ENCODE results near the gene OR2J3. TPM values are rescaled to one million over a fixed set of nuclear protein-coding genes. Genes with fewer than 3 reads are reported as not detected.

The OR2J3 gene
- not detected in 2 replicates for total RNA-seq (2013; cell fraction: nucleolus; rRNA removed)
- total RNA-seq (2014; rRNA removed): not detected in 2 replicates
- not detected in 2 replicates for total RNA-seq (2014; rRNA removed; fragmentation: Illumina TruSeq; extraction: Trizol)
- not detected in 2 replicates for total RNA-seq (2021)
- not detected for polyA plus RNA-seq (2011; ENCODE audit: low read depth)
- not detected in 2 replicates for polyA plus RNA-seq (2011; rRNA removed)
- not detected in 2 replicates for polyA plus RNA-seq (2011; cell fraction: cytosol; rRNA removed)
- not detected in 2 replicates for polyA plus RNA-seq (2011; cell fraction: nucleus; rRNA removed)
- not detected in 2 replicates for polyA plus RNA-seq (2012)
- polyA plus RNA-seq (2014; fragmentation: Illumina TruSeq; extraction: Trizol): not detected in 2 replicates
- not detected for polyA plus RNA-seq (2014; fragmentation: Nextera tagmentation; extraction: Ambion mirVana)
- not detected in 2 replicates for polyA plus RNA-seq (2014; rRNA removed)
- not detected for polyA plus RNA-seq (2016; fragmentation: Nextera tagmentation; extraction: Ambion mirVana)
- not detected in 2 replicates for polyA minus RNA-seq (2011; rRNA and poly(A)+ RNA removed)
- polyA minus RNA-seq (2011; cell fraction: cytosol; rRNA and poly(A)+ RNA removed): not detected in 2 replicates
- polyA minus RNA-seq (2011; cell fraction: nucleus; rRNA and poly(A)+ RNA removed): not detected in 2 replicates
- Bru-seq, nascent RNA: not detected
- not detected for BruChase-seq, experiment 1, labeled RNA remaining after a 6-hour chase
- BruChase-seq, experiment 2, labeled RNA remaining after a 2-hour chase: not detected
- long read RNA-seq, experiment 1: 0 reads
- long read RNA-seq, experiment 2: 0 reads

GRCh38 chr6:29107758-29108157, at the start of gene OR2J3:
OR2J3 (plus strand) TSS chr6:29108058; CDS start chr6:29111891, 3,833 bp downstream.
- H4K20me1 ChIP-seq (ENCODE audit: control insufficient read depth, insufficient read depth): no peaks in the 10 kb centered on the region
- no peaks in the 10 kb centered on the region for H3K36me3 ChIP-seq (ENCODE audit: control insufficient read depth in 2 of 2, insufficient read depth in 2 of 2, low read length in 1 of 2)
- no peak within 1 kb of the TSS for H3K4me2 ChIP-seq (ENCODE audit: control insufficient read depth, insufficient read depth)
- 0% methylated on average over 1 of the region's 1 CpG for WGBS (ENCODE audit: insufficient coverage, insufficient replicate concordance, low lambda C conversion rate, missing lambda C conversion rate)
- in situ Hi-C loops (cut with MboI): no loop called here
- ATAC-seq: no peak
- no peaks in the 10 kb centered on the region for H3K4me1 ChIP-seq (ENCODE audit: control insufficient read depth, insufficient read depth, low read length)
- DNase-seq (ENCODE audit: low read depth, low spot score): no peak
- H3K27me3 ChIP-seq (replicated peaks in 1 of 2; ENCODE audit: control insufficient read depth in 2 of 2, insufficient read depth in 2 of 2, low read length in 1 of 2): no peaks in the 10 kb centered on the region
- RAD21 ChIA-PET (ENCODE audit: unreplicated experiment): no interaction called here
- H3K27ac ChIP-seq (ENCODE audit: control insufficient read depth, insufficient read depth): no peak within 1 kb of the TSS
- BruUV-seq (replicated peaks): no TSS peak
- FAIRE-seq: no peak
- no peak within 1 kb of the TSS for H3K9ac ChIP-seq (ENCODE audit: control insufficient read depth, insufficient read depth, low read length)
- no peak within 1 kb of the TSS for H2AFZ ChIP-seq (ENCODE audit: control insufficient read depth, low read depth, low read length)
- intact Hi-C loops (cut with micrococcal nuclease; ENCODE audit: unreplicated experiment): no loop called here
- no peak within 1 kb of the TSS for H3K4me3 ChIP-seq
- POLR2A ChIA-PET: no interaction called here
- CTCF ChIA-PET: no interaction called here
- no peak for TF ChIP-seq SMARCA5 (IDR thresholded peaks at IDR 0.05)
- TF ChIP-seq MYC (IDR thresholded peaks at IDR 0.05; ENCODE audit: insufficient read depth, insufficient read length, insufficient replicate concordance, low read length, severe bottlenecking): no peak
- TF ChIP-seq, protein P1, sequence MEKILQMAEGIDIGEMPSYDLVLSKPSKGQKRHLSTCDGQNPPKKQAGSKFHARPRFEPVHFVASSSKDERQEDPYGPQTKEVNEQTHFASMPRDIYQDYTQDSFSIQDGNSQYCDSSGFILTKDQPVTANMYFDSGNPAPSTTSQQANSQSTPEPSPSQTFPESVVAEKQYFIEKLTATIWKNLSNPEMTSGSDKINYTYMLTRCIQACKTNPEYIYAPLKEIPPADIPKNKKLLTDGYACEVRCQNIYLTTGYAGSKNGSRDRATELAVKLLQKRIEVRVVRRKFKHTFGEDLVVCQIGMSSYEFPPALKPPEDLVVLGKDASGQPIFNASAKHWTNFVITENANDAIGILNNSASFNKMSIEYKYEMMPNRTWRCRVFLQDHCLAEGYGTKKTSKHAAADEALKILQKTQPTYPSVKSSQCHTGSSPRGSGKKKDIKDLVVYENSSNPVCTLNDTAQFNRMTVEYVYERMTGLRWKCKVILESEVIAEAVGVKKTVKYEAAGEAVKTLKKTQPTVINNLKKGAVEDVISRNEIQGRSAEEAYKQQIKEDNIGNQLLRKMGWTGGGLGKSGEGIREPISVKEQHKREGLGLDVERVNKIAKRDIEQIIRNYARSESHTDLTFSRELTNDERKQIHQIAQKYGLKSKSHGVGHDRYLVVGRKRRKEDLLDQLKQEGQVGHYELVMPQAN (conservative IDR thresholded peaks at IDR 0.05): no peak
- TF ChIP-seq STAT1 (conservative IDR thresholded peaks at IDR 0.05): no peak
- no peak for TF ChIP-seq ZNF622 (IDR thresholded peaks at IDR 0.05)
- TF ChIP-seq, protein P2, sequence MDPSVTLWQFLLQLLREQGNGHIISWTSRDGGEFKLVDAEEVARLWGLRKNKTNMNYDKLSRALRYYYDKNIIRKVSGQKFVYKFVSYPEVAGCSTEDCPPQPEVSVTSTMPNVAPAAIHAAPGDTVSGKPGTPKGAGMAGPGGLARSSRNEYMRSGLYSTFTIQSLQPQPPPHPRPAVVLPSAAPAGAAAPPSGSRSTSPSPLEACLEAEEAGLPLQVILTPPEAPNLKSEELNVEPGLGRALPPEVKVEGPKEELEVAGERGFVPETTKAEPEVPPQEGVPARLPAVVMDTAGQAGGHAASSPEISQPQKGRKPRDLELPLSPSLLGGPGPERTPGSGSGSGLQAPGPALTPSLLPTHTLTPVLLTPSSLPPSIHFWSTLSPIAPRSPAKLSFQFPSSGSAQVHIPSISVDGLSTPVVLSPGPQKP (IDR thresholded peaks at IDR 0.05; ENCODE audit: low read depth, low read length): no peak
- TF ChIP-seq CBX5 (IDR thresholded peaks at IDR 0.05; ENCODE audit: low read depth): no peak
- TF ChIP-seq RUNX3 (IDR thresholded peaks at IDR 0.05; ENCODE audit: low read length): no peak
- H3K9me3 ChIP-seq (replicated peaks; ENCODE audit: control insufficient read depth, insufficient read depth, low read length): no peaks in the 10 kb centered on the region
- H3K79me2 ChIP-seq (ENCODE audit: control insufficient read depth, insufficient read depth, low read length): no peaks in the 10 kb centered on the region
- SMC1A ChIA-PET (ENCODE audit: uncharacterized antibody, unreplicated experiment): no interaction called here

All from GM12878 (cell line).